Central memory CD4-positive, alpha-beta T cell (primary cell): ENCODE measurements around the gene STK17B.

ENCODE experiments used
- DNase-seq: peaks from one replicate; pipeline ENCODE4 v3.0.0; 2022

The STK17B gene

GRCh38 chr2:196105951-196106350 is 65.4 kb downstream of the STK17B start:
- DNase-seq, result no peak

DNA sequence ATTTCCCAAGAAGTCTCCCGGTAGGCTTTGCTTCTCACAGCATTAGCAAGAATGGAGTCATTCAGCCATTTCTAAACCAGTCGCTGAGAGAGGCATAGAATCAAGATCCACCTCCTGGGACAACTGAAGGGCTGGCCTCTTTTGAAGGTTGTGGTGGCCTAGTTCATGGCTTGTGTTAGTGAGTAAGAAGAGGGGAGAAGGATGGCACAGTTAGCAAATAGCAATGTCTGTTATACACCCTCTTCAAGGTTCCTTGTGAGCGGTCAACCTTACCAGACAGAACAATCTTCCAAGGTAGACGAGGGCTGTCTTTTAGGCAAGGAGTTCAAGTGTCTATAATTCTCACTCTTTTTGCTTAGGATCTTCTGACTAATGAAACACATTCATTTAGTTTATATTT is 67.3 kb downstream of the STK17B start:
- no peak for DNase-seq

DNA sequence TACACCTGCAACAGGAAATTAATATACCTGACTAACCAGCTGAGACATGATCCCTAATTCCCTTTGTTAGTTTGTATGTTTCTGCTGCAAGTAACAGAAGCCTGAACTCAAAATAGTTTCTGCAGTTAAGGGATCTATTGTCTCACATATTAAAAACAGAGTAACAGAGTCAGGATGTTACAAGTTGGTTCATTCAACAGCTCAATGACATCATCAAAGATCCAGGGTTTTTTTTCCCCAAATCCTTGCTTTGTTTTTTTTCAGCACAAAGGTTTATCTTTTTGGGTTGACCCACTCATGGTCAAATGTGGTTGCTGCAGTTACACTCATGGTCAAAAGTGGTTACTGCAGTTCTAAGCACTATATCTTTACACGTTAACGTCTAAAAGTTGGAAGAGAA is 67.8 kb downstream of the STK17B start:
- no peak for DNase-seq

- no peak for DNase-seq
These were observed 69.9 kb downstream of the STK17B start for GRCh38 chr2:196101325-196101991.

- DNase-seq, result no peak
These were observed 71.5 kb downstream of the STK17B start for GRCh38 chr2:196099916-196100315.

DNA sequence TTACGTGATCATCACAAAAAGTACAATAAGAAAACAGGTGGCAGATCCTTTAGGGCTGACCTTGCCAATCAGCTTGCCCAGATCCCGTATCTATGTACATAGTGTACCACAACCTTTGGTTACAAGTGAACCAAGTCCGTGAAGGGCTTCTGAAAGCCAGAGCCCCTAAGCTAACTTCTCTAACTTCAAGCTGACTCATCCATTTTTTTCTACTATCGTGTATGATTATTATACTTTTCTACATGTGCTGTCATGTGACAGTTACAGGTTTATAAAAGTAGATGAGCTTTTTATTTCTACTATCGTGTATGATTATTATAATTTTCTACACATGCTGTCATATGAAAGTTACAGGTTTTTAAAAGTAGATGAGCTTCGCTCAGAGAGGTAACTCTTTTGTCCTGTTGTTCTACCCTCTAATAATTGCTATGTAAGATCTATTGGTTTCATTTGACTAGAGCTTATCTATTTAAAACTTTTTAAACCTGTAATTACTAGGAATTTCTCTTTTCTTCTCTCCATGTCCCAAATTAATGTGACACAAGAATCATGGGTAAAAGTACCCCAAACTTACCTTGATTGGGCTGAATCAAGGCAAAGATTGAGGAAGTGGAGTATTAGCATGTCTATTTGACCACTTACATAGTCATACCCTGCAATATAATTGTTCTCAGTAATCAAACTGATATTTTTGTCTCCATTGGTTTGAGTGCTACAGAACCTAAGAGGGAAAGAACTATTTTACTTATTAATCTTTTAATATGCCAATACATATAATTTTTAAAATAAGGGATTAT is 73.3 kb downstream of the STK17B start:
- no peak for DNase-seq

DNA sequence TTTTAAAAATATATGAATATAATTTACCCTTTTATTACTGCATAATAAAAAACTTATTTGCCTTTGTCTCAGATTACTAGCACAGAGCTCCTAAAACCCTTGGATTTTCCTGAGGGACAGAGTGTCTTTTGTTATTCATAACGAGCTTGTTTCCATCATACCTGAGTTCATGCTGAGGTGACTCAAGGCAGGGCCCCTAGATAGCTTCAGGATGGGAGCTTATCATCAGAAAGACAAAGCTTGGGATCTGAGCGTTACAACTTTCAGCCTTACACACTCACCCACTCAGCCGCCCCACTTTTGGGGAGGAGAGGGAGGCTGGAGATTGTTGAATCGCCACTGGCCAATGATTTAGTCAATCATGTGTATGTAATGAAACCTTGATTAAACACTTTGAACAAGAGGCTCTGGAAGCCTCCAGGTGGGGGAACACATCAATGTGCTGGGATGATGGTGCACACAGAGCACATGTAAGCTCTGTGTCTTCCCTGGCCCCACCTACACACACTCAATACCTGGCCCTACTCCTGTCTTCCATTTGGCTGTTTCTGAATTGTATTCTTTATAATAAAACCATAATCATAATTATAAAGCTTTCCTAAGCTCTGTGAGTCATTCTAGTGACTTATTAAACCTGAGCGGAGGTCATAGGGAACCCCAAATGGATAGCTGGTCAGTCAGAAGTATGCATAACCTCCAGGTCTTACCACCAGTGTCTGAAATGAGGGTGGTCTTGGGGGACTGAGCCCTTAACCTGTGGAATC is 74.2 kb downstream of the STK17B start:
- DNase-seq, result no peak

- DNase-seq, result no peak
These were observed 75.1 kb downstream of the STK17B start for GRCh38 chr2:196096264-196096663.

- DNase-seq, result peak; percentile 36
These were observed 81.9 kb downstream of the STK17B start for GRCh38 chr2:196089448-196089847.

- DNase-seq, result no peak
These were observed 83.2 kb downstream of the STK17B start for GRCh38 chr2:196088203-196088602.

GRCh38 chr2:196086517-196087368 is 84.6 kb downstream of the STK17B start:
- DNase-seq, result no peak

DNA sequence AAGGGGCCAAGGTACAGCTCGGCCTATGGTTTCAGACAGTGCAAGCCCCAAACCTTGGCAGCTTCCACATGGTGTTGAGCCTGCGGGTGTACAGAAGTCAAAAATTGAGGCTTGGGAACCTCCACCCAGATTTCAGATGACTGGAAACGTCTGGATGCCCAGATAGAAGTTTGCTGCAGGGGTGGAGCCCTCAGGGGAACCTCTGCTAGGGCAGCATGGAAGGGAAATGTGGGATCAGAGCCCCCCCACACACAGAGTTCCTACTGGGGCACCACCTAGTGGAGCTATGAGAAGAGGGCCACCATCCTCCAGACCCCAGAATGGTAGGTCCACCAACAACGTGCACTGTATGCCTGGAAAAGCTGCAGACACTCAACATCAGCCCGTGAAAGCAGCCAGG is 87.8 kb downstream of the STK17B start:
- no peak for DNase-seq
